GM21786 (cell line): Measurements from ENCODE around the gene ARSB.
"Not testable (repeated sequence)": the region's sequence is repeated elsewhere in the genome, so short reads cannot be mapped to it uniquely, and the experiment has no call there.

Experiments
- ATAC-seq: cut with Tn5 transposase; IDR thresholded peaks from one replicate; pipeline ENCODE4 v1.9.1; 2021; ENCODE audit not compliant: unreplicated experiment

ARSB gene

DNA sequence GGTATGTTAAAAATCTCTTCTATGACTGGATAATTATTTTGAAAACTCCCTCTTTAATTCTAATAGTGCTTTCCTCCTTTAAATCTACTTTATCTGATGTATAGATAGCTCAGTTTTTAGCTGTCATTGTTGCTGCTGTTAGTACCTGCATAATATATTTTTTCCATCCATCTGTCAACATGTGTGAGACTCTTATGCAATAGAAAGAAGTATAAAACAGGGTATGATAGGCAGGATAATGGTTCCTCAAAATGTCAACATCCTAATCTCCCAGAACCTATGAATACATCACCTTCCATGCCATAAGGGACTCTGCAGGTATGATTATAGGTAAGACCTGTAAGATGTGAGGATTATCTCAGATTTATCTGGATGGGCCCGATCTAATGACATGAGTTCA, 199.7 kb downstream of the ARSB start:
- ATAC-seq: no peak

DNA sequence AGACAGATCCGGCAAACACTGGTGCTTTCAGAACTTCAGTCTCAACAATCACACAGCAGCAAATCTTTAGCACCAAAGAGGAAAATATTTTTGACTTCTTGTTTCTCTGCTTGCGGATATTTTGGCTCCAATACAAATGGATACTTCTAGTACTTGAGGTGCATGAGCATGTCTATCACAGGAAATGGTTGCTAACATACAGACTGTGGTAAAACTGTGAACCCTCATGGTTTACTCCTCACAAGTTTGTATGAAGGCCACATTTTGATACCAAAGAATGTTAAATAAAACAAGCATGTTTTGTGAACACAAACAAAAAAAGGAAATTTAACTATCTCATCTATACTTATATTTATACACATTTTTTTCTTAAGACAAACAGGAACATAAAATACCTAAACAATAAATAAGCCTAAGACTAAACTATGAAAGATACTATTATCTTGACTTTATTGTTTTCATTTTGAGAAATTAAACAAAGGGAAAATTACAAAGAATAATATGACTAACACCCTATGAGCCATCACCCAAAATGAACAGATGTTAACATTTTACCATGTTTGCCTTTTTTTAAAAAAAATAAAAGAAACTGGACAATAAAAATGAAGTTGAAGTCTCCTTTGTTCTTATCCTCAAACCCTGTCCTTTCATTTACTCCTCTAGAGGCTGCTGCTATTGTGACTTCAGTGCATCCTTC, 201.5 kb downstream of the ARSB start:
- no peak for ATAC-seq

DNA sequence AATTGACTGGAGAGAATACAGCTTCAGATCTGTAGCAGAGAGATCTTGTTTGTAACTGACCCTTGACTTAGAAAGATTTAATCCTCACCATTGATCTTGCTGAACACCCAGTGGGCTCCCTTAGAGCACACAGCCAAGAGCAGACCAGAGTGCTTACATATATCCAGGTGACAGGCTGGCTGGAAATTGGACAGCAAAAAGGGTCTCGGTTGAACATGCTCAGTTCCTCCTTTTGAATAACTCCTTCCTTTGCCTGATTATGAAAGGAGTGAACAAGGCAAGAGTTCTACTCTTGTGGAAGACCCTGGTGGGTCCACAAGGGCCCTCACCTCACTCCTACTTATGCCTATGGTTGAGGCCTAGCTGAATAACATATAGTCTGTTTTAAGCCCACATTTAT, 202.4 kb downstream of the ARSB start:
- ATAC-seq: no peak

DNA sequence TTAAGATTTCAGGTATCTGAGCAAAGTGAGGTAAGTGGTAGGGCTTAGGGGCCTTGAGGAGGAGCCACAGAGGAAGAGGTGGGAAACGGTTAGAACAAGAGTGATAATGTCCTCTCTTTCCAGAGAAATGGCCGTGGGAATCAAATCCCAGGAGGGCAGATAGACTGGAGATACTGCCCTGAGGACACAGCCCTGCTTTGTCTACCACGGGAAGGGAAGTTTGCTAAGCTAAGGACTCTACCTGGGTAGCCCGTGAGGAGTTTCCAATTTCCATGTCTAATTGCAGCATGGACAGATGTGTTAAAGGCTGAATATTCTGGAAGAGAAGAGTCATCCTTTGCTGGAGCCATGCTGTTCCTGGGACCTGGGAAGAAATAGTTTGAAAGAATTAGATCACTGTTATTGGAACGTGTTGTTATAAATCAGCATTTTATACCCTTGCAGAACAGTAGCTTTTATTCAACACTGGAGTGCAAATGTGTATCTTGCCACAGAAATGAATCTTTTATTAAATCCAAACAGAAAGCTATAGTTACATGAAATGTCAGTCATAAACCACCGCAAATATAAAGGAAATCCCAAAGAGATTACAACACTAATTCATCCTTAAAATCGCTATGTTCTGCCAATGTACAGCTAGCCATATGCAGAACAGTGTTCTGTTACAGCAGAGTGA, 203.4 kb downstream of the ARSB start:
- no peak for ATAC-seq

DNA sequence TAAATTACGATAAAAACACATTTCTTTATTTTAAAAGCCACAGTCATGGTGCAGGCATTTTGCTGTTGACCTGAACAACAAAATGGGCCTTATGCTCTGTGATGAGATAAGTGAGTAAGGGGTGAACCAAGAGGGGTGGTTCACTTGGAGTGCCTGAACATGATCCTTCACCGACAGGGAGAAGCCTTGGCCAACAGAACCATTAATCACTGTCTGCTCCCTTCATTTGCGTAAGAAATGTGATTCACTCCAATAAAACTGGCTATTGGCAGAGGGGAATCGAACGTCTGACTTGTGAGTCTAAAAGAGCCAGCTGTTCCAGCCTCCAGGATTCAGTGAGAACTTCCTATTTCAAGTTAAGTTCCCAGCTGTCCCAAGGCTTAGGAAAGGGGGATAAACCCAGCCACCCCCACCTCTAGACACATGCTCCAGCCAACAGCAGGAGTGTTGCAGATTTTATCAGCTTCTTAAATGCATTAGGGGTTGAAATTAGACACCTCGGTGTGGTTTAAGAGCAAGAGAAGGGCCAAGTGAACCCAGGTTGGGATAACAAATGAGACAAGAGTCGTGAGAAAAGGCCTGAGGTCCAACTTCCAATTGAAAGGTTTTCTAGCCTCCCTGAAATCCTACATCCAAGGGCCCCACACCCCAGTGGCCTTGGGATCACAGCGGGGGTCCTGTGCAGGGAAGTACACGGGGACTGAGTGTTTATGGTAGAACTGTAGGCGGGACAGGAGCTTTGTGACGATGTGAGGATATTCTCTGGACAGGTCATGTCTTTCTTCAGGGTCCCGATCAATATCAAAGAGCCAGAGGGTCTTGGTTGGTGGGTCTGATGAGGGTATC, 205.1 kb downstream of the ARSB start:
- no peak for ATAC-seq

DNA sequence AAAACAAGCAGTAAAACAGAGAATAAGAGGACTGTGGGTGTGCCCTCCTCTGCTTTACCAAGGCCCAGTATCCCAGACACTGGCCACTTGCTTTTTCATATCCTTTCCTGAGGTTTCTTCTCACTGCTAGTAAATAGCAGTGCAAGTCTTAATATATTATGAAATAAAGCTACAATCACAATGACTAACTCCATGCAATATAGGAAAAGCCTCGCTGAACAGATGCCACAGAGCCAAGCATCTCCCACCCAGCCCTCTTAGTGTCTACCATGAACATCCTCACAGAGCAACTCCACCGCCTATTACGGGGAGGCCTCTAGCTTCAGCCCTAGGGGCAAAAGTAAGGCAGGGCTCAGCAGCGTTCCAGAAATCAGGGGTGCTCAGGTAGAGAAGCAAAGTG, 205.8 kb downstream of the ARSB start:
- no peak for ATAC-seq

DNA sequence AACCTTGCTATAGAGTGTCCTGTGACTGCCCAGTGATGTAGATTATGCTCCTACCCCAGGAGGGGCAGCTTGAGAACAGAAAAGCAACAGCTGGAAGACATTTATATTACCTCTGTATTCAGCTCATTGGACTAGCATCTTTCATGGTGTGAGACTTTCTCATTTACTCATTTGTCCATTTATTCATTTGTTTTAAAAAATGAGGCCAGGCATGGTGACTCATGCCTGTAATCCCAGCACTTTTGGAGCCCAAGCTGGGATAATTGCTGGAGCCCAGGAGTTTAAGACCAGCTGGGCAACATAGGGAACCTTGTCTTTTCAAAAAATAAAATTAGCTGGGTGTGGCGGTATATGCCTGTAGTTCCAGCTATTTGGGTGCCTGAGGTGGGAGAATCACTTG, 206.6 kb downstream of the ARSB start:
- ATAC-seq: no peak

DNA sequence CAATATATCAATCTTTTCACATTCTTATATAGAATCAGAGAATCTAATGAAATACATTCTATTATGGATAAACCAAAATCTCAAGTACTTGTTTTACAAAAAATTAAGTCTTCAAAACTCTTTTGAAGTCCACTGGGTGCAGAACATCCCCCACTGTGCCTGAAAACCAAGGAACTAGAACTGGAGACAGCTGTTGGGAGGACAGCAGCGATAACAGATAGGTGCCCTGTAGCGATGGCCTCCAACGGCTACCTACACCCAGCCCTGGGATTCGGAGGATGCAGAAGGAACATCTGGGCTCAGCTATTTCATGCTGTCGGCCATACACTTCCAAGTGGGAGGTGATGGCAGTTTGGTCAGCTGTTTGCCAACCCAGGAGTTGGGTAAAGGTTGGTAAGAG, 207.2 kb downstream of the ARSB start:
- ATAC-seq: no peak

DNA sequence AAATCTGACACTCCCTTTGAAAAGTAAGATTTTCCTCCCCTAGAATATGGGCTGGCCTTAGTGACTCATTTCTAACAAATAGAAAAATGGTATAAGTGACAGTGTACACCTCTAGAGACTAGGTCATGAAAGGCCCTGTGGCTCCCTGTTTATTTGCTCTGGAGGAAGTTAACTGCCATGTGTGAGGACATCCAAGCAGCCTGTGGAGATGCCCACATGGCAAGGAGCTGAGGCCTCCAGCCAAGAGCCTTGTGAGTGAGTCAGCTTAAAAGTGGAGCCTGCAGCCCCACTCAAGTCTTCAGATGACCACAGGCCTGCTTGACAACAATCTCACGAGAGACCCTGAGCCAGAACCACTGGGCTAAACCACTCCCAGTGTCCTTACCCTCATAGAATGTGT, 208.5 kb downstream of the ARSB start:
- ATAC-seq: no peak

DNA sequence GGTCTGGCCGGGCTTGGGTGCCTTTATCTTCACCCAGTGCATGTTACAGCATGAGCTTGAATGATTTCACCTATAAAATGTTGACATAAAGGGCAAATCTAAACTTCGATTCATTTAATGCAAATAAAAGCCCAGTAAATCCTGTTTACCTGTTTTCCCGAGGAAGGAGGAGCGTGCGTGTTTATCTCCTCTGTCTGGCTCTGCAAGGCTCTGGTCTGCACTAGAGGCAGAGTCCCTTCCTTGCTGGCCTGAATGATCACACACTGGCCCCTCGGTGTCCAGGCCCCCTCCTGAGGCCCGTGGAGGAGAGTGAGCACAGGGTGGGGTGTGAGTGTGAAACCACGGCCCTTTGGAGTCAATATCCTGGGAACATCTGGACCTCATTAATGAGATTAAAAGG, 211.5 kb downstream of the ARSB start:
- ATAC-seq: no peak

DNA sequence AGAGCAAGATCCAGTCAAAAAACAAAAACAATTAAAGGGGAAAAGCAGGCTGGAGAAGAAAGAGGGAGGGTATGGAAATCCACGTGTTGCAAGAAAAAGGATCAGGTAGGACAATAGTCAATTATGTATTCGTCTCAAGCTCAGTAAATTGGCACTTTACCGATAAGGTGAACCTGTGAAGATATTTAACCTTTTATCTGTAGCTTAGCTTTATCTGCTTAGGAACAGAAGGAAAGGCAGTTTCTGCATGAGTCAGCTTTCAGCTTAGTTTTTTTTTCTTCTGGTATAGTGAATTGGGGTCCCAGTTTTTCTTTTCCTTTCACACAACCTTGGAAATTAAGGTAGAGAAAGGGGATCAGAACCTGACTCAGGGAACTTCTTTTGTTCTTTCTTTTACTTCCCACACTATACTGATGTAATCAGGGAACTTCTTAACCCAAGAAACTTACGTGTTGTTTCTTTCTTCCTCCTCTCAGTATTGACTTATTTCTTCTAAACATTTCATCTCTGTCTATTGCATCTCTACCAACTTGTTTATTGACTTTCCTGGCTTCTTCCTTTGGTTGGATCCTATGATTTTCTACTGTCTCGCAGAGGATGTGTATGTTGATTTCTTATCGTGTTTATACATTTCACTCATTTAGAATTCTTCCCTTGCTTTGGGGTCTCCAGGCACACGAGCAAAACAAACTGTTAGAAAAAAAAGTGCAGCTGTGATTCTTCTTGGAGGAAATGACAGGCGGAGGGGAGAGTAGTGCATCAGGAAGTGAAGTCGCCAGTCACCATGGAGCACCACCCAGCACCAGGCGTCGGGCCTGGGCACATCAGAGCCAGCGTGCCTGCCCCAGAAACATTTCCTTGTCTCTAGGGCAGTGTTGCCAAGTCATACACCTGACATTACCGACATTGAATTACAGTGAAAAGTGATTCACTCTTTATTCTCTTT, 213.6 kb downstream of the ARSB start:
- ATAC-seq: no peak

DNA sequence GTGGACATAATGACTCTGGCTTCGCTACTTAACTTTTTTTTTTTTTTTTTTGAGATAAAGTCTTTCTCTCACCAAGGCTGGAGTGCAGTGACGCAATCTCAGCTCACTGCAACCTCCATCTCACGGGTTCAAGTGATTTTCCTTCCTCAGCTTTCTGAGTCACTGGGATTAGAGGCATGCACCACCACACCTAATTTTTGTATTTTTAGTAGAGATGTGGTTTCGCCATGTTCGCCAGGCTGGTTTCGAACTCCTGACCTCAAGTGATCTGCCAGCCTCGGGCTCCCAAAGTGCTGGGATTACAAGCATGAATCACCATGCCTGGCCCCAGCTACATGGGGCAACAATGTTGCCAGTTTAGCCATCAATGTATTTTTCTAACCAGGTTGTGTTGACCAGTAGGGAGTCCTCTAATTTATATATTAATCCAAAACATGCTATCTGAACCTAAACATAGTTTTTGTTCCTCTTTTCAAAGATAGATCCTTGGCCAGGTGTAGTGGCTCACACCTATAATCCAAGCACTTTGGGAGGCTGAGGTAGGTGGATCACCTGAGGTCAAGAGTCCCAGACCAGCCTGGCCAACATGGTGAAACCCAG, 216.2 kb downstream of the ARSB start:
- no peak for ATAC-seq

DNA sequence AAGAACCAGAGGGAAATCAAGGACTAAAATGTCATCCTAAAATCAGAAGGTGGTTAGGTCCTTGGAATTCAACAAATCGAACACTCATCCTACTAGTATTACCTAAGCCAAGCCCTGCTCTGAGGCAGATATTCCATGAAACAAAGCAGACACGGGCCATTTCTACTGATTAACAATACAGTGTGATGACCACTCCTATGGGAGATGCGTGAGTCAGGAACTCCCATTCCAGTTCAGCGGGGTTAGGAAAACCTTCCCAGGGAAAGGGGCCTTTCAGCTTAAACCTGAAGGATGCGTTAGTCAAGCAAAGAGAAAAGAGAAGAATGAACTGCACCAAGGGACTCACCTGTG, 218.7 kb downstream of the ARSB start:
- no peak for ATAC-seq

DNA sequence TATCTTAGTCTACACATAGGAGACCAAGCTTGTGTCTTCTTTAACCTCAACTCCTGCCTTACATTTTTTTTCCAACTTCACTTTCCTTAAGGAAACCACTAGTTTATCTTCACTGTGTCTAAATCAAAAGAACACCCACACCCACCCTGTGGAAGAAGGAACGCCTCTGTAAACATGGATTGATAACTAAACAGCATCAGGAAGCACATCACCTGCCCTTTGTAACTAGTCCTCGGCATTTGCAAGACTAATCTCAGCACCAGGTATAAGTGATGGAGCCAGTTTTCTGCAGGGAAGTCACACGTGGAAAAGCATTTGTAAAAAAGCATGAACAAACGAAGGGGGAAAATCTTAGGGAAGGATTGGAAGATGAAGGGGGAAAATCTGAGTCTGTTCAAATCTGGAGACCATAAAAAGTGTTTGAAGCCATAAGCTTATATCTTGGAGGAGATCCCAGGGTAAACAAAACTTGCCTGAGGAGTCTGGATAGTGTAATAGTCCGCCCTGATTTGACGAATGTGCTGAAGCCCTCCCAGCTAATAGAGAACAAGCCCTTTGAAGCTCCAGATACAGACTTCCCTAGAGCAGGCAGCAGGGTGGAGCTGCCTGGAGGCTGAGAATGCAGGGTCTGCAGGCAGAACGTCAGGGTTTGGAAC, 219.2 kb downstream of the ARSB start:
- no peak for ATAC-seq

DNA sequence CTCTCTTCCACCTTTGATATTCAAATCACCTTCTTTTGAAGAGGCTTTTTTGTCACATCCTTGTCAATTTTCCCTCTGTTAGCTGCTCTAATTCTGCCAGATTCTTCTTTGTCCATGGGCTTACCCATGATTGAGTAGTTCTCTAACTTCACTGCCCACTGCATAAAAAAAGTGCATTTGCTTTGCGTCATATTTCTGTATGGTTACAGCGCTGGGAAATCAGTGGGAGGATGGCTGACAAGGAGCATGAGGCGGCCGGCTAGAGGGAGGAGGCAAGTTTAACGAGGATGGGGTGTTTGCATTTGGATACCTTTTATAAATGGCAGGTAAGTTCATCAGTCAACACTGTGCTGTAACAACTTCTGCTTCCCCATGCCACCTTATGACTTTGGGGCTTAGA, 220.0 kb downstream of the ARSB start:
- ATAC-seq: no peak

DNA sequence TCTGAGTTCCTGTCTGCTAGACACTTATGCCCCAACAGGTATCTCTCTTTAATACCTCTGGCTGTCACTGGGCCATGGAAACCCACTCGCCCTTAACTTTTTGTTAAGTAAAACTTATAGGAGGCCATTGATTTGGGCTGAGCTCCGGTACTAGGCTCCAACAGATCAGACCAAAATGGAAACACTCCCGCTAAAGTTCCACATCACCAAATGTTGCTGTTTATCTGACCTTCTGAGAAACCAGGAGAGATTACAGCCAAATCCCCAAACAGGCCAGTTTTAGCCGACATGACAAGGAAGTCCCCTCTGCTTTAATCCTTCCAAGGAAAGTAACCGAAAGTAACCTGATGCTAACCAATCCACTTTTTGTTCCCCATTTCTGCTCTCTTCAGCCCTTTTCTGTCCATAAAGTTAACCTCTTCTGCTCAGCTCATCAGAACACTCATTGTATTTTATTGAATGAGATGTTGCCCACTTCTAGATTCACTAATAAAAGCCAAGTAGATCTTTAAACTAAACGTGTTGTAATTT, 221.4 kb downstream of the ARSB start:
- ATAC-seq: no peak

DNA sequence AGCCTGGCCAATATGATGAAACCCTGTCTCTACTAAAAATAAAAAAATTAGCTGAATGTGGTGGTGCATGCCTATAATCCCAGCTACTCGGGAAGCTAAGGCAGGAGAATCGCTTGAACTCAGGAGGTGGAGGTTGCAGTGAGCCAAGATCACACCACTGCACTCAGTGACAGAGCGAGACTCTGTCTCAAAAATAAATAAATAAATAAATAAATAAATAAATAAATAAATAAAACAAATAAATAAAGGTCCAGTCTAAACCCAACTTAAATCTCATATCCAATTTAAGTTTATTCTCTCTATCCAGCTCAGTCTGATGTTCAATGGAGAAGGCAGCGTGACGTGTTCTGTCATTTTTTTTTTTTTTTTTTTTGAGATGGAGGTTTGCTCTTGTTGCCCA, 222.4 kb downstream of the ARSB start:
- ATAC-seq: not testable (repeated sequence)

DNA sequence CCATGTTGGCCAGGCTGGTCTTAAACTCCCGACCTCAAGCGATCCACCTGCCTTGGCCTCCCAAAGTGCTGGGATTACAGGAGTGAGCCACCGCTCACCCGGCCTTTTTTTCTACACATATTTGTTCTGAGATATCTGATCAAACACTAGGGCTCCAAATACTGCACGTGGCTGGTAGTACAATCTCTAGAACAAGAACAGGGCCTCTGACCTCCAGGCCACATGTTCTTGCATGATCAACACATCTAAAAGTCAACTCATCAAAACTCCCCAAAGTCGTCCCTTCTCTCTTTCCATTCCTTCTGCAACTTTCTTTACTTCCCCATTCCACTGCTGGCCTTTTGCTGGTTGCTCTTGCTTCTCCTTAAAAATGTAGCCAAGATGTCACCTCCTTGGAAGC, 223.3 kb downstream of the ARSB start:
- no peak for ATAC-seq

DNA sequence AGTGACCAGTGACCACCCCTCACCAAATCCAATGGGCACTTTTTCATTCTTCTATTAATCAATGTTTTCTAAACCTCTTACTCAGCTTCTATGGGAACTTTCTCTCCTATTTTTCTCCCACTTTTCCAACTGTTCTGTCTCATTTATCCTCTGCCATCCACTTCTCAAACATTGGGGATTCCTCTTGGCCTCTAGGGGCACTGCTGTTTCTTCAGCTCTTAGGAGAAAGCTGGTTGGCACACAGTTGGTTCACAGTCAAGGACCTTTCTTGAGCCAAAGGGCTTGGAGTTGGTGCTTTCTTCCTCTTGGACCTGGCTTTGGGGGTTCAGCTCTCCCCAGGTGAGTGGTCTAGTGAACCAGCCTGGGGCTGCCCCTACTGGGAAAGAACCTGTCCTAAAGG, 224.3 kb downstream of the ARSB start:
- no peak for ATAC-seq

DNA sequence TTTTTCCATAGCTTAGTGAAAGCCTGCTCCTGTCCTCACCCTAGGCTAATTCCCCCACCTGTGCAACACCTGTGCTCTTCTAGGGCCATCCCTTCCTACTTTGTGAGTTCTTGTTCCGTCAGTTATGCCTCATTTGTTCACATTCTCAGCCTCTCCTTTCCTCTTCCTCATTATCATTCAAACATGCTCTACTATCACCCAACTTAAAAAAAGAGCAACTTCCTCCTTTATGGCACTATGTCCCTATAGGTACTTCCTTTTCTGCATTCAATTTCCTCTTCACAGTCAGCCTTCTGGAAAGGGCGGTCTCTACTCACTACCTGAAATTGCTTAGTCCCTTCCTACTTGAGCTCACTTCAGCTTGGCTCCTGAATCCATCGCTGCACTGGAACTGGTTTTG, 224.7 kb downstream of the ARSB start:
- no peak for ATAC-seq
